ENCODE measurements around the gene SLC23A3. TPM values are rescaled to one million over a fixed set of nuclear protein-coding genes. Genes with fewer than 3 reads are reported as not detected.
"Not testable (repeated sequence)": the region's sequence is repeated elsewhere in the genome, so short reads cannot be mapped to it uniquely, and the experiment has no call there.

The SLC23A3 gene
- total RNA-seq, 1 experiment from 2014 or later = 0.07 TPM

GRCh38 chr2:219206328-219207133, 36.7 kb upstream of the SLC23A3 start, which contains the start of gene ZFAND2B:
TSS of gene ZFAND2B (plus strand) at chr2:219206782. CDS start at chr2:219206988, 206 bp downstream.
- in situ Hi-C loops (cut with HindIII; ENCODE audit: low pct_unique_long_range_greater_than_20kb, low sequenced_read_pairs) = no loop called here

DNA sequence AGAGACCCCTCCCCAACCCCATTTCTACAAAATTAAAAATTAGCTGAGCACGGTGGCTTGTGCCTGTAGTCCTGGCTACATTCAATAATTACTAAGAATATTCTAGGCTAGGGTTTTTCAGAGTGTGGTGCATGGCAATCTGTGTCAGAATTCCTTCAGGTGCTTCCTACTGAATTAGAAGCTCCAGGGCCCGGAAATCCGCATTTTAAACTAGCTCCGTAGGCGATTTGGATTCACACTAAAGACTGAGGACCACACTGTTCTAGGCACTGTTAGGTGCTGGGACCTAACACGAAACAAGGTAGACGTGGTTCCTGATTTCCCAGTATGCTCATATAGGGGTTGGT, 36.1 kb upstream of the SLC23A3 start:
- in situ Hi-C loops (cut with HindIII; ENCODE audit: low pct_unique_long_range_greater_than_20kb, low sequenced_read_pairs) = no loop called here
- no peak for DNase-seq (ENCODE audit: low read depth)

More at GRCh38 chr2:219206328-219207133, 36.7 kb upstream of the SLC23A3 start, which contains the start of gene ZFAND2B:
- peak; percentile 92 for DNase-seq (ENCODE audit: low read depth)

DNA sequence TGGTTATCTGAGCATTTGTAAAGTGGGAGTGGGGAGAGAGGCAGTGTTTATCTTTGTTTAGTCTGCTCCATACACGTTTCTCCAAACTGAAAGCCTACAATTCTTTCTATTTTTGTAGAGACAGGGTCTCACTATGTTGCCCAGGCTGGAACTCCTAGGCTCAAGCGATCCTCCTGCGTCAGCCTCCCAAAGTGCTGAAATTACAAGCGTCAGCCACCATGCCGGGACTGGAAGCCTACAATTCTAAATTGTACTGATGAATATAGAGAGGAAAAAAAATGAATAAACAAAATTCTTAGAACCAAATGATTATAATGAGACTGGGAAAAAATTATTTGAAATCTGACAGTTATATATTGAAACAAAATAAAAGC, 35.3 kb upstream of the SLC23A3 start:
- in situ Hi-C loops (cut with HindIII; ENCODE audit: low pct_unique_long_range_greater_than_20kb, low sequenced_read_pairs) = no loop called here
- no peak for DNase-seq (ENCODE audit: low read depth)

GRCh38 chr2:219204425-219205164, 34.8 kb upstream of the SLC23A3 start:
- in situ Hi-C loops (cut with HindIII; ENCODE audit: low pct_unique_long_range_greater_than_20kb, low sequenced_read_pairs) = no loop called here

DNA sequence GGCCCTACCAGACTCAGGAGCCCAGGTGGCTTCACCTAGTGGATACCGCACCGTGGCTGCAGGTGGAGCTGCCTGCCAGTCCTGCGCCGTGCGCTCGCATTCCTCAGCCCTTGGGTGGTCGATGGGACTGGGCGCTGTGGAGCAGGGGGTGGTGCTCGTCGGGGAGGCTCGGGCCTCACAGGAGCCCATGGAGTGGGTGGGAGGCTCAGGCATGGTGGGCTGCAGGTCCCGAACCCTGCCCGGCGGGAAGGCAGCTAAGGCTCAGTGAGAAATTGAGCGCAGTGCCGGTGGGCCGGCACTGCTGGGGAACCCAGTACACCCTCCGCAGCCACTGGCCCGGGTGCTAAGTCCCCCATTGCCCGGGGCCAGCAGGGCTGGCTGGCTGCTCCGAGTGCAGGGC, 31.5 kb upstream of the SLC23A3 start:
- DNase-seq (ENCODE audit: low read depth); in situ Hi-C loops (cut with HindIII; ENCODE audit: low pct_unique_long_range_greater_than_20kb, low sequenced_read_pairs): not testable (repeated sequence)

More at GRCh38 chr2:219204425-219205164, 34.8 kb upstream of the SLC23A3 start:
- DNase-seq (ENCODE audit: low read depth) = no peak

- in situ Hi-C loops (cut with HindIII; ENCODE audit: low pct_unique_long_range_greater_than_20kb, low sequenced_read_pairs); DNase-seq (ENCODE audit: low read depth): not testable (repeated sequence)
Observed at GRCh38 chr2:219200502-219201326, 30.9 kb upstream of the SLC23A3 start.

DNA sequence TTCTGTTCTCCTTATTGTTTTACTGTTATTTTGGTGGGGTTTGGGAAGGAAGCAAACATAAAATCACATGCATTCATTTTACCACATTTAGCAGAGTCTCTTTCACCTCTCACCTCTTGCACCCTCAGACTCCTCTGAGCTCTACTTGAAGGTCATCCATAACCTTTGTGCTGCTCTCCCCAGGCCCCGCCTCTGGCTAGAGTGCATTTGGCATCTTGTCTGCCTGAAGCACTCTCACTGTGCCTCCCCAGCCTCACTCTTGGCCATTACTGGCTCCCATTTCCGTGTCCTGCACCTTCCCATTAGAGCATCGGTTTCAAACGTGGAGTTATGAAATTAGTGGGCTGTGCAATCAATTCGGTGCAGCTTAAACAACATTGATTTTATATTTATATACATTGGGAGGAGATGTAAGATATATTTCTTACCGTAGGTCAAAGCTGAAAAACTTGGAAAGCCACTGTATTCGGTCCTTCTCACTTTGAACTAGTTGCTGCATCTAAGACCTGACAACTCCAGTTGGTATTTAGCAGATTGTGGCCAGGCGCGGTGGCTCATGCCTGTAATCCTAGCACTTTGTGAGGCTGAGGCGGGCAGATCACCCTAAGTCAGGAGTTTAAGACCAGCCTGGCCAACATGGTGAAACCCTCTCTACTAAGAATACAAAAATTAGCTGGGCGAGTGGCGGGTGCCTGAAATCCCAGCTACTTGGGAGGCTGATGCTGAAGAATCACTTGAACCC, 29.8 kb upstream of the SLC23A3 start:
- no peak for DNase-seq (ENCODE audit: low read depth)
- in situ Hi-C loops (cut with HindIII; ENCODE audit: low pct_unique_long_range_greater_than_20kb, low sequenced_read_pairs) = no loop called here

GRCh38 chr2:219198974-219199373, 29.1 kb upstream of the SLC23A3 start:
- in situ Hi-C loops (cut with HindIII; ENCODE audit: low pct_unique_long_range_greater_than_20kb, low sequenced_read_pairs) = no loop called here
- no peak for DNase-seq (ENCODE audit: low read depth)

DNA sequence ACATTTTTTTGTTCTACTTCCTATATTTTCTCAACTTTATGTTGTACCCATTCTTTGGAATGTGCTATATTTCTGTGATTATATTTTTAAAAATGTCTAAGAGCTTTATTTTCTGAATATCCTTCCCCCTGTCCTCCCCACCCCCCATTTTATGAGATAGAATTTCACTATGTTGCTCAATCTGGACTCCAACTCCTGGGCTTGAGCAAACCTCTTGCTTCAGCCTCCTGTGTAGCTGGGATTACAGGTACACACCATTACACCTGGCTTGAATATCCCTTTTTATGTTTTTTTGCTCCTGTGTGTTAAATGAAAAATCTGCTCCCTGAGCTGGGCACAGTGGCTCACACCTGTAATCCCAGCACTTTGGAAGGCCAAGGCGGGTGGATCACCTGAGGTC, 27.6 kb upstream of the SLC23A3 start:
- DNase-seq (ENCODE audit: low read depth) = no peak
- in situ Hi-C loops (cut with HindIII; ENCODE audit: low pct_unique_long_range_greater_than_20kb, low sequenced_read_pairs) = no loop called here

GRCh38 chr2:219186754-219187456, 17.1 kb upstream of the SLC23A3 start:
- in situ Hi-C loops (cut with HindIII; ENCODE audit: low pct_unique_long_range_greater_than_20kb, low sequenced_read_pairs) = no loop called here
- no peak for DNase-seq (ENCODE audit: low read depth)

DNA sequence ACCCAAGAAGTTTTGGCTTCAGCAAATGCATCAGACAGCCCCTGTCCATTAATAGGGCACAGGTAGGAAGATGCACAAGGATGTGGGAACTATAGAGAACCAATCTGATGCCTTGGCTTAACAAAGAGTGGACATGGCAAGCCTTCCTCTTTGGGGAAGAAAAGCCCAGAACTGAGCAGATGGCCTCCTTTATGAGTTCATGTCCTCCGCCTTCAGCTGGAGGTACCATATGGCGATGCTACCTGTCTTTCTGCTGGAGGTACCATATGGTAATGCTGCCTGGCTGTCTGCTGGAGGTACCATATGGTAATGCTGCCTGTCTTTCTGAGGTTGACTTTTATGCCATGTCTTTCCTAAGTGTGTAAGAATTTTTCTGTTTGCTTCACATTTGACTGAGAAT, 14.3 kb upstream of the SLC23A3 start:
- no peak for DNase-seq (ENCODE audit: low read depth)
- in situ Hi-C loops (cut with HindIII; ENCODE audit: low pct_unique_long_range_greater_than_20kb, low sequenced_read_pairs) = no loop called here

DNA sequence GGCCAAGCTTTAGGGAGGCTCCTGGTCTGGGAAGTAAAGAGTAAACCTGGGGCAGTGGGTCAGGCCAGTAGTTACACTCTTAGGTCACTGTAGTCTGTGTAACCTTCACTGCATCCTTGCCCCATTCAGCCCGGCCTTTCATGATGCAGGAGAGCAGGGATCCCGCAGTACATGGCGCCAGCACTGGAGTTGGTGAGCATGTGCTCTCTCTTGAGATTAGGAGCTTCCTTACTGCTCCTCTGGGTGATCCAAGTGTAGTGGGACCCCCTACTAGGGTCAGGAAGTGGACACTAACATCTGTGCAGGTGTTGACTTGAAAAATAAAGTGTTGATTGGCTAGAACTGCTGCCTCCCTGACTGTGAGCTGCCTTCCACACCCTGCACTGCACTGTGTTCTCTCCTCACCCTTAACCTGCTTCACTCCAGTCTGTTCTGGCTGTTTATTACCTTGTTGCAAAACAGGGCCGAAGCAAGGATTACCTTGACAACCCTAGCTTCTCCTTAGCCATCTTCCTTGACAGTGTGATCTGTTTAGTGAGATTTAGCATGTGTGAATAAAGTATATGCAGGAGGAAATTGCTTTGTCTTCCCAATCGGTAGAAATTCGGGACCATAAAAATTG, 13.4 kb upstream of the SLC23A3 start:
- in situ Hi-C loops (cut with HindIII; ENCODE audit: low pct_unique_long_range_greater_than_20kb, low sequenced_read_pairs) = no loop called here
- DNase-seq (ENCODE audit: low read depth) = no peak

DNA sequence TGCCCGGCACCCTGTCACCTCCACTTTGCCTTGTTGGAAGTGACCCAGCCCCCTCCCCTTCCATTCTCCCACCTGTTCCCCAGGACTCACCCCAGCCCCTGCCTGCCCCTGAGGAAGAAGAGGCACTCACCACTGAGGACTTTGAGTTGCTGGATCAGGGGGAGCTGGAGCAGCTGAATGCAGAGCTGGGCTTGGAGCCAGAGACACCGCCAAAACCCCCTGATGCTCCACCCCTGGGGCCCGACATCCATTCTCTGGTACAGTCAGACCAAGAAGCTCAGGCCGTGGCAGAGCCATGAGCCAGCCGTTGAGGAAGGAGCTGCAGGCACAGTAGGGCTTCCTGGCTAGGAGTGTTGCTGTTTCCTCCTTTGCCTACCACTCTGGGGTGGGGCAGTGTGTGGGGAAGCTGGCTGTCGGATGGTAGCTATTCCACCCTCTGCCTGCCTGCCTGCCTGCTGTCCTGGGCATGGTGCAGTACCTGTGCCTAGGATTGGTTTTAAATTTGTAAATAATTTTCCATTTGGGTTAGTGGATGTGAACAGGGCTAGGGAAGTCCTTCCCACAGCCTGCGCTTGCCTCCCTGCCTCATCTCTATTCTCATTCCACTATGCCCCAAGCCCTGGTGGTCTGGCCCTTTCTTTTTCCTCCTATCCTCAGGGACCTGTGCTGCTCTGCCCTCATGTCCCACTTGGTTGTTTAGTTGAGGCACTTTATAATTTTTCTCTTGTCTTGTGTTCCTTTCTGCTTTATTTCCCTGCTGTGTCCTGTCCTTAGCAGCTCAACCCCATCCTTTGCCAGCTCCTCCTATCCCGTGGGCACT, 12.7 kb upstream of the SLC23A3 start:
- DNase-seq (ENCODE audit: low read depth) = no peak
- in situ Hi-C loops (cut with HindIII; ENCODE audit: low pct_unique_long_range_greater_than_20kb, low sequenced_read_pairs) = no loop called here

- in situ Hi-C loops (cut with HindIII; ENCODE audit: low pct_unique_long_range_greater_than_20kb, low sequenced_read_pairs) = no loop called here
- DNase-seq (ENCODE audit: low read depth) = no peak
Observed at GRCh38 chr2:219181531-219181930, 11.7 kb upstream of the SLC23A3 start.

GRCh38 chr2:219180961-219181360, 11.1 kb upstream of the SLC23A3 start:
- in situ Hi-C loops (cut with HindIII; ENCODE audit: low pct_unique_long_range_greater_than_20kb, low sequenced_read_pairs) = no loop called here

More at GRCh38 chr2:219180961-219181360, 11.1 kb upstream of the SLC23A3 start:
- no peak for DNase-seq (ENCODE audit: low read depth)

Data from Caki2 (cell line).